GM12875 (cell line): ENCODE results near the gene TRIO.

Experiments used
- H3K4me3 ChIP-seq: one replicate; pipeline ENCODE4 v1.5.1; 2011; ENCODE audit warnings: low read depth, low read length, control low read depth
- CTCF ChIP-seq: IDR thresholded peaks from 2 replicates; pipeline ENCODE4 v1.5.1; 2011; ENCODE audit warnings: low read depth, mild to moderate bottlenecking, control low read depth, inconsistent platforms, low read length, moderate library complexity, borderline replicate concordance; ENCODE audit not compliant: insufficient read depth

Gene TRIO

GRCh38 chr5:14142202-14142826, 828 bp upstream of the TRIO start:
- TF ChIP-seq CTCF: no peak
- peak overlapping the region; percentile 89 for H3K4me3 ChIP-seq

DNA sequence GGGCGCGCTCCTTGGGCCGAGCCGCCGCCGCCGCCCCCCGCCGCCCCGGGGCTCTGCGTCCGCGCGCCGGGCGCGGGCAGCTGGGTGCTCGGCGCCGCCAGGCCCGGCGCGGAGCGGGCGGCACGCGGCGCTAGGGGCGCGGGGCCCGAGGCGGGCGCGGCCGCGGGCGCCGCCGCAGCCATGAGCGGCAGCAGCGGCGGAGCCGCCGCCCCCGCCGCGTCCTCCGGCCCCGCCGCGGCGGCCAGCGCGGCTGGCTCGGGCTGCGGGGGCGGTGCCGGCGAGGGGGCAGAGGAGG, 351 bp downstream of the TRIO start:
- no peak for TF ChIP-seq CTCF

DNA sequence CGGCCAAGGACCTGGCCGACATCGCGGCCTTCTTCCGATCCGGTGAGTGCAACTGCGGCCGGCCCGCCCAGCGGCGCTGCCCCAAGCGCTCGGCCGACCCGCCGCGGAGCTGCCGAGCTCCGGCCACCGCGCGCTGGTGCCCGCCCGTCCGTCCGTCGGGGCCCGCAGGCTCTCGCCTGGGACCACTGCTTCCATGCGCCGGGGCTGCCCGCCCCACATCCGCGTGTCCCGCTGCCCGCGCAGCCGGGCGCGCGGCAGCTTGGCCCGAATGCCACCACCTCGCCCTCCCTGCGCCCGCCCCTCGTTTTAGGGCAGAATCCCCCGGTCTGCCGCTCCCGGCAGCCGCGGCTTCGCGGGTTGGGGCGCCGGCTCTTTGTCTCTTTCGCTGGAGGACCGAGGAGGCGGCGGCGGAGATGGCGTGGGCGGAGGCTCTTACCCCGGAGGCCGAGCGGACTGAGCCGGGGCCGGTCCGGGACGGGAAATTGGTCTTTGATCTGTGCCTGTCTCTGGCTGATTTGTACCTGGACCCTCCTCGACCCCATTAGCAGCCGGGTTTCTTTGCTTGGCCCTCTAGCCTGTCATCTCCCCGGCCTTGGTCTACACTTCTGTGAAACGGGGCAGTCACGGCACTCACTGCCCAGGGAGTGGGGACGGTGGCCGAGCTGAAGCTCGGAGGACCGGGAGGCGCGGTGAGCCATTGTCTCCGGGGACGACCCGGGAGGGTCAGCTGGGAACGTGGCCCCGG, 871 bp downstream of the TRIO start:
- no peak for TF ChIP-seq CTCF
- peak overlapping the region; percentile 89 for H3K4me3 ChIP-seq

More for the DNA sequence above, 351 bp downstream of the TRIO start:
- peak overlapping the region; percentile 89 for H3K4me3 ChIP-seq

DNA sequence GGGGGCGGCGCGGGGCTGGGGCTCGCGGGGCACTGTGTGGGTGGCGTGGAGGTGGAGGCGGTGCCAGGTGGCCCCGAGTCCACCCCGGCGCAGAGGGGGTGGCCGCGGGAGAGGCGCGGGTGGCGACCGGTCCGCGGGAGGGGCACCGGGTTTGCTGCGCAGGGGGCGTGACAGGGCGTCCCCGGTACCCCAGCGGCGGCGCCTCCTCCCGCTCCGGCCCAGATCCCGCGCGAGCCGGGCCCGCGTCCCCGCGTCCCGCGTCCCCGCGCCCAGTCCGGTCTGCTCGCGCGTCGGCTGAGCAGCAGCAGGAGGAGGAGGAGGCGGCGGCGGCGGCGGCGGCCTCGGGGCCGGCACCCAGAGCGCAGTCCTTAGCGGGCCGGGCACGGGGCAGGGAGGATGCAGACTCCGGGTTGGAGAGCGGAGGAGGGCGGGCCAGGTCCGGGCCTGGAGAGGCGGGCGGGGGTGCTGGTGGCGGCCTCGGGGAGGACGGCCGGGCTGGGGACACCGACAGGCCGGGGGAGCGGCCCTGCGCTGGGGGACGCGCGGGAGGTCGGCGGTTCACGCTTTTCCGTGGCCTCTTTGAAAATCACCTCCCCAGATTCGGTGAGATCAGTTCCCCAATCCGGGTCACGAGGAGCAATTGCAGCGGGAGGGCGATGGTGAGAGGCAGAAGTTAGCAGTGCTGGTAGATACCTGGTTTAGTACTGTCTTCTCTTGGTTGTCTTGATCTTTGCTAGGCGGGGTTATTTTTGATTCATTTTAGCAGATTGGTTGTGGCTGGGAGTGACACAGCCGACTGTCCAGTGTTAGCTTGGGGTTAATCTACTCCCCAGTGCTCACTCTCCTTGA, 1.7 kb downstream of the TRIO start:
- H3K4me3 ChIP-seq: peak overlapping the region; percentile 89
- TF ChIP-seq CTCF: no peak

DNA sequence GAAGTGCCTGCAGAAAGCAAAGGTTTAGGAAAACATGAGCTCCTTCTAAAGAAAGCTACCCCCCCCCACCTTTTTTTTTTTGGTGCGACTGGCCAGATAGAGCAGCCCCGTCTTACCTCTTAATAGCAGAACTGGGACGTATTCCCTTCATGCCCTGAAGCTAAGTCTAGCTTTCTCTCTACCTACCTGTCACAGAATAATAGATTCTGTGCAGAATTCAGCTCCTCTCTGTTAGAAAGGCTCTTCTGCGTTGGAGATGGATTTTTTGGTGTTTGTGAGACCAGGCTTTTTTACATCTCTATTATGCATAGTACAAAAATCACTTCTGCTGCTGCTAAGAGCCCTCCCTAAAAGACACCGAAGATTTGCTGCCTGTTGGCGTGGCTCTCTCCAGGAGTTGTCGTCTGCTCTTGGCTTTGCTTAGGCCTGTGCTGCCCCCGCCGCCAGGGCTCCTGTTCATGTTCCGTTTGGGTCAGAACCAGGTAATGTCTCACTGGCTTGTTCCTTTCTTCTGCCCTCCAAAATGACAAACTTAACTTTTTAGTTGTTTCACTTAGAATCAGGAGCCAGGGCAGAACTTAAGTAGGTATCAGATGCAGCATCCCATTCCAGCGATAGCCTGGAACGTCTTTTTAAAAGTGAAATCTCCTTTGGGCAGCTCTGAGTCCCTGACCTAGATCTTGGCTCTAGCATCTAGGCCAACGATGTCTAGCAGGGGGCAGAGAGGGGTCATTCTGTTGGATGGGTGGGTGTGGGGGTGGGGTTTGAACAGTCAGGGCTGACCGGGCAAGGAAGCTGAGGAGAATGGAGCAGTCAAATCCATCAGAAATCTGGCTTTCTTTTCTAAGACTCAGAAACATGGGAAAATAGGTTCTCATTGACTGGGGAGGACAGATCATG, 2.5 kb downstream of the TRIO start:
- peak overlapping the region; percentile 89 for H3K4me3 ChIP-seq

More for the DNA sequence above, 2.5 kb downstream of the TRIO start:
- TF ChIP-seq CTCF: no peak
